Osteoblast (primary cell): ENCODE measurements around the gene TIMM13. TPM values are rescaled to one million over a fixed set of nuclear protein-coding genes. Genes with fewer than 3 reads are reported as not detected.

Source experiments
- DNase-seq: peaks from one replicate; pipeline ENCODE4 v3.0.0; 2011; ENCODE audit warnings: low spot score, mixed read lengths; ENCODE audit not compliant: insufficient read length; ENCODE audit errors: missing footprints
- H2AFZ ChIP-seq: 2 replicates; pipeline ENCODE4 v1.6.0; 2011; ENCODE audit warnings: mild to moderate bottlenecking, low read length
- H3K27ac ChIP-seq: 2 replicates; pipeline ENCODE4 v1.5.1; 2011; ENCODE audit warnings: mild to moderate bottlenecking, low read depth, low read length, moderate library complexity
- H3K27me3 ChIP-seq: 2 replicates; pipeline ENCODE4 v1.6.0; 2012; ENCODE audit warnings: mild to moderate bottlenecking, control low read depth, inconsistent platforms, low read length, moderate library complexity; ENCODE audit not compliant: insufficient read depth
- H3K36me3 ChIP-seq: 2 replicates; pipeline ENCODE4 v1.5.1; 2011; ENCODE audit warnings: mild to moderate bottlenecking, low read length, control low read depth, moderate library complexity; ENCODE audit not compliant: insufficient read depth
- H3K4me1 ChIP-seq: 2 replicates; pipeline ENCODE4 v1.5.1; 2011; ENCODE audit warnings: mild to moderate bottlenecking, low read length, control low read depth, moderate library complexity; ENCODE audit not compliant: insufficient read depth
- H3K4me2 ChIP-seq: 2 replicates; pipeline ENCODE4 v1.6.0; 2011; ENCODE audit warnings: mild to moderate bottlenecking, low read length; ENCODE audit not compliant: insufficient read depth
- H3K4me3 ChIP-seq: fragments of 200-600 bp; sonication (generic); 3 replicates; pipeline ENCODE4 v1.5.1; 2012; ENCODE audit warnings: mild to moderate bottlenecking, low read length, inconsistent platforms; ENCODE audit not compliant: insufficient read depth
- H3K79me2 ChIP-seq: 2 replicates; pipeline ENCODE4 v1.6.0; 2012; ENCODE audit warnings: mild to moderate bottlenecking, low read length, control low read depth, inconsistent platforms; ENCODE audit not compliant: insufficient read depth
- H3K9me3 ChIP-seq: 2 replicates; pipeline ENCODE4 v1.5.1; 2011; ENCODE audit warnings: low read depth, low read length, control low read depth
- H4K20me1 ChIP-seq: 2 replicates; pipeline ENCODE4 v1.6.0; 2012; ENCODE audit warnings: mild to moderate bottlenecking, low read length, control low read depth; ENCODE audit not compliant: insufficient read depth
- total RNA-seq: library from RNA; depleted of rRNA; stranded (reverse); fragments of >200 nt; gene quantifications from 2 replicates; pipeline ENCODE4 v1.2.3, GENCODE V29; 2012
- TF ChIP-seq, protein P1 (sequence below): IDR thresholded peaks from 2 replicates; pipeline ENCODE4 v1.5.1; 2011; ENCODE audit warnings: mild to moderate bottlenecking, low read depth, low read length, moderate library complexity; ENCODE audit errors: extremely low read depth

The TIMM13 gene
- total RNA-seq, 1 donor, result 27.9 TPM

- Histone ChIP-seq H3K4me2 (no peak overlapping the region), H3K27ac (no peak overlapping the region), H2AFZ (no peak overlapping the region), H3K36me3 (no peaks in the 10 kb centered on the region), H3K4me1 (no peaks in the 10 kb centered on the region), H3K4me3 (no peak overlapping the region), H4K20me1 (peaks cover 2% of the 10 kb centered on the region), H3K79me2 (no peaks in the 10 kb centered on the region), H3K27me3 (no peaks in the 10 kb centered on the region), H3K9me3 (peaks cover 2% of the 10 kb centered on the region)
- TF ChIP-seq, protein P1, sequence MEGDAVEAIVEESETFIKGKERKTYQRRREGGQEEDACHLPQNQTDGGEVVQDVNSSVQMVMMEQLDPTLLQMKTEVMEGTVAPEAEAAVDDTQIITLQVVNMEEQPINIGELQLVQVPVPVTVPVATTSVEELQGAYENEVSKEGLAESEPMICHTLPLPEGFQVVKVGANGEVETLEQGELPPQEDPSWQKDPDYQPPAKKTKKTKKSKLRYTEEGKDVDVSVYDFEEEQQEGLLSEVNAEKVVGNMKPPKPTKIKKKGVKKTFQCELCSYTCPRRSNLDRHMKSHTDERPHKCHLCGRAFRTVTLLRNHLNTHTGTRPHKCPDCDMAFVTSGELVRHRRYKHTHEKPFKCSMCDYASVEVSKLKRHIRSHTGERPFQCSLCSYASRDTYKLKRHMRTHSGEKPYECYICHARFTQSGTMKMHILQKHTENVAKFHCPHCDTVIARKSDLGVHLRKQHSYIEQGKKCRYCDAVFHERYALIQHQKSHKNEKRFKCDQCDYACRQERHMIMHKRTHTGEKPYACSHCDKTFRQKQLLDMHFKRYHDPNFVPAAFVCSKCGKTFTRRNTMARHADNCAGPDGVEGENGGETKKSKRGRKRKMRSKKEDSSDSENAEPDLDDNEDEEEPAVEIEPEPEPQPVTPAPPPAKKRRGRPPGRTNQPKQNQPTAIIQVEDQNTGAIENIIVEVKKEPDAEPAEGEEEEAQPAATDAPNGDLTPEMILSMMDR, result no peak
- no peak for DNase-seq
Measured at GRCh38 chr19:2411709-2412108, 15.7 kb downstream of the TIMM13 start.

DNA sequence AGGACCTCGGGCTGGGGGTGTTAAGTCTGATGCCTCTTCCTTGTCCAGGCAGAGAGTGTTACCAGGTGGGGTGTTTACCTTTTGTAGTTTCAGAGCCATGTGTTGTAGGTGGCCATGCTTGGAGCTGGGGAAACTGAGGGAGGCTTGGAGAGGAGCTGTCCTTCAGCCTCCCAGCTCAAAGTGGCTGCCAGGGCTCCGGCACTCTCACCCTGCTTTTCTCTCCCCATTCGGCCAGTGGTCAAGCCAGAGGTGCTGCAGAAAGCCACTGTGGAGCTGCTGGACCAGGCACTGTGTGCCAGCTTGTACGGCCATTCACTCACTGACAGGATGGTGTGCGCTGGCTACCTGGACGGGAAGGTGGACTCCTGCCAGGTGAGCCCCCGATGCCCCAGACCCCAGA, 17.4 kb downstream of the TIMM13 start:
- H3K4me1 ChIP-seq, result no peaks in the 10 kb centered on the region
- peak; percentile 26 for DNase-seq
- no peak overlapping the region for H2AFZ ChIP-seq
- H3K79me2 ChIP-seq, result no peaks in the 10 kb centered on the region
- H3K4me3 ChIP-seq, result no peak overlapping the region
- no peaks in the 10 kb centered on the region for H3K27me3 ChIP-seq
- no peak overlapping the region for H3K27ac ChIP-seq
- no peaks in the 10 kb centered on the region for H3K36me3 ChIP-seq
- TF ChIP-seq, protein P1, result no peak
- no peak overlapping the region for H3K4me2 ChIP-seq
- no peaks in the 10 kb centered on the region for H4K20me1 ChIP-seq
- H3K9me3 ChIP-seq, result peaks cover 2% of the 10 kb centered on the region

GRCh38 chr19:2409352-2409912, 18.0 kb downstream of the TIMM13 start:
- DNase-seq, result no peak
- Histone ChIP-seq H3K79me2 (no peaks in the 10 kb centered on the region), H3K27ac (no peak overlapping the region), H3K4me2 (no peak overlapping the region), H4K20me1 (no peaks in the 10 kb centered on the region), H3K9me3 (peaks cover 2% of the 10 kb centered on the region), H3K4me1 (no peaks in the 10 kb centered on the region), H3K4me3 (no peak overlapping the region), H3K36me3 (no peaks in the 10 kb centered on the region), H2AFZ (no peak overlapping the region), H3K27me3 (no peaks in the 10 kb centered on the region)
- TF ChIP-seq, protein P1, result no peak

- no peak overlapping the region for H2AFZ ChIP-seq
- TF ChIP-seq, protein P1, result no peak
- H3K9me3 ChIP-seq, result peaks cover 2% of the 10 kb centered on the region
- no peaks in the 10 kb centered on the region for H3K36me3 ChIP-seq
- H3K27me3 ChIP-seq, result no peaks in the 10 kb centered on the region
- H3K27ac ChIP-seq, result no peak overlapping the region
- no peak overlapping the region for H3K4me3 ChIP-seq
- no peak overlapping the region for H3K4me2 ChIP-seq
- H3K4me1 ChIP-seq, result no peaks in the 10 kb centered on the region
- peak; percentile 23 for DNase-seq
- H4K20me1 ChIP-seq, result no peaks in the 10 kb centered on the region
- no peaks in the 10 kb centered on the region for H3K79me2 ChIP-seq
Measured at GRCh38 chr19:2408247-2408646, 19.1 kb downstream of the TIMM13 start.
